Mucosa of descending colon (tissue), 3 donors: ENCODE measurements around the gene ANK3. TPM values are rescaled to one million over a fixed set of nuclear protein-coding genes. Genes with fewer than 3 reads are reported as not detected.
A peak's percentile ranks its signal among the peaks of the same experiment; 100 is the strongest.

Experiments
- ATAC-seq: fragments of 200-7000 bp; cut with Tn5 transposase; one replicate; pipeline ENCODE4 v1.9.1; 2020; ENCODE audit warnings: mild to moderate bottlenecking, moderate library complexity
- DNase-seq, 3 donors: peaks; one replicate each; pipeline ENCODE4 v3.0.0-alpha.2; 2020
- H3K36me3 ChIP-seq: fragments of 200-600 bp; one replicate; pipeline ENCODE4 v1.8.0; 2021; ENCODE audit warnings: low read depth, mild to moderate bottlenecking
- H3K4me1 ChIP-seq: fragments of 200-600 bp; one replicate; pipeline ENCODE4 v1.8.0; 2021; ENCODE audit warnings: low read depth, mild to moderate bottlenecking
- H3K4me3 ChIP-seq: fragments of 200-600 bp; one replicate; pipeline ENCODE4 v1.8.0; 2021; ENCODE audit warnings: mild to moderate bottlenecking
- H3K9me3 ChIP-seq: fragments of 200-600 bp; one replicate; pipeline ENCODE4 v1.8.0; 2021; ENCODE audit warnings: mild to moderate bottlenecking
- intact Hi-C, 2 donors: fragments of 100-400 bp; cut with DNase I in 1 of 2; cut with micrococcal nuclease in 1 of 2; formaldehyde crosslinking; loops; one replicate each; pipeline versions ENCODE4 v1.11.0 to v1.11.1; 2022; cut with DNase I, micrococcal nuclease
- total RNA-seq, 3 donors: library from RNA; stranded (reverse); fragmentation: NEBNext Ultra II Directional in 2 of 3; extraction: Animal tissue kit (Norgen Biotek cat#: 25700) in 2 of 3; gene quantifications; one replicate each; pipeline versions ENCODE4 v1.2.1 to v1.2.4, GENCODE V29; 2021 to 2023
- TF ChIP-seq, protein P1 (sequence below): fragments of 200-600 bp; IDR thresholded peaks from one replicate; pipeline ENCODE4 v1.8.0; 2022; ENCODE audit warnings: antibody characterized with exemption, mild to moderate bottlenecking
- donor health status: DM: no; HTN: no; CAD: no; lungs with moderate emphysema.
- donor health status: DM: no; HTN: no; CAD: no.
- donor health status: DM: no; HTN: yes; CAD: no.

The ANK3 gene
- total RNA-seq, 3 donors from 2014 or later, result 67.7 to 145 (median 74.0) TPM

- DNase-seq, result no peak
Observed at GRCh38 chr10:60021361-60021760, 368.3 kb downstream of the ANK3 start.

DNA sequence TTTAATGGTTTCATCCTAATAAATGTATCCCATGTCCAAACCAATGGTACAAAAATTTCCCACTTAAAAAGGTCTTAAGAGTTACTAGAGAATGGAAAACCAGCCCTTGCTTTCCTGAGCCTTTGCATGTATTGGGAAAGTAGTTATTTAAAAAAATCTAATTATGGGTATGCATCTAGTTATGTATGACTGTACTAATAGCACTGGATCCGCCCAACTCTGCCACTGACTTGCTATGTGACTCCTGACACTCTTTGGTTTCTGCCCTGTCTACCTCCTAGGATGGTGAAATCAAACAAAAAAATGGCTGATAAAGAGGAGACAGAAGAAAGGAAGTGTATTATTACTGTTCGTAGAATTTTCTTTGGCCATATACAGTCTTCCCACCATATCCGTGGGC lies 372.9 kb downstream of the ANK3 start:
- intact Hi-C loops, result no loop called here
- H3K4me1 ChIP-seq, result no peaks in the 10 kb centered on the region
- TF ChIP-seq, protein P1, sequence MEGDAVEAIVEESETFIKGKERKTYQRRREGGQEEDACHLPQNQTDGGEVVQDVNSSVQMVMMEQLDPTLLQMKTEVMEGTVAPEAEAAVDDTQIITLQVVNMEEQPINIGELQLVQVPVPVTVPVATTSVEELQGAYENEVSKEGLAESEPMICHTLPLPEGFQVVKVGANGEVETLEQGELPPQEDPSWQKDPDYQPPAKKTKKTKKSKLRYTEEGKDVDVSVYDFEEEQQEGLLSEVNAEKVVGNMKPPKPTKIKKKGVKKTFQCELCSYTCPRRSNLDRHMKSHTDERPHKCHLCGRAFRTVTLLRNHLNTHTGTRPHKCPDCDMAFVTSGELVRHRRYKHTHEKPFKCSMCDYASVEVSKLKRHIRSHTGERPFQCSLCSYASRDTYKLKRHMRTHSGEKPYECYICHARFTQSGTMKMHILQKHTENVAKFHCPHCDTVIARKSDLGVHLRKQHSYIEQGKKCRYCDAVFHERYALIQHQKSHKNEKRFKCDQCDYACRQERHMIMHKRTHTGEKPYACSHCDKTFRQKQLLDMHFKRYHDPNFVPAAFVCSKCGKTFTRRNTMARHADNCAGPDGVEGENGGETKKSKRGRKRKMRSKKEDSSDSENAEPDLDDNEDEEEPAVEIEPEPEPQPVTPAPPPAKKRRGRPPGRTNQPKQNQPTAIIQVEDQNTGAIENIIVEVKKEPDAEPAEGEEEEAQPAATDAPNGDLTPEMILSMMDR, result no peak
- ATAC-seq (no peak), DNase-seq (no peak)
- no peaks in the 10 kb centered on the region for H3K9me3 ChIP-seq
- H3K4me3 ChIP-seq, result no peak overlapping the region
- no peaks in the 10 kb centered on the region for H3K36me3 ChIP-seq

More at GRCh38 chr10:60021361-60021760, 368.3 kb downstream of the ANK3 start:
- TF ChIP-seq, protein P1, result no peak
- no peak for ATAC-seq
- H3K4me1 ChIP-seq, result no peaks in the 10 kb centered on the region
- H3K36me3 ChIP-seq, result no peaks in the 10 kb centered on the region
- H3K9me3 ChIP-seq, result no peaks in the 10 kb centered on the region
- intact Hi-C loops, result no loop called here
- H3K4me3 ChIP-seq, result no peak overlapping the region

- TF ChIP-seq, protein P1, result no peak
- Histone ChIP-seq H3K4me3 (no peak overlapping the region), H3K9me3 (no peaks in the 10 kb centered on the region), H3K36me3 (no peaks in the 10 kb centered on the region), H3K4me1 (no peaks in the 10 kb centered on the region)
- ATAC-seq (peak; percentile 8), DNase-seq (no peak)
- intact Hi-C loops, result no loop called here
Observed at GRCh38 chr10:60009710-60010383, 379.8 kb downstream of the ANK3 start.

DNA sequence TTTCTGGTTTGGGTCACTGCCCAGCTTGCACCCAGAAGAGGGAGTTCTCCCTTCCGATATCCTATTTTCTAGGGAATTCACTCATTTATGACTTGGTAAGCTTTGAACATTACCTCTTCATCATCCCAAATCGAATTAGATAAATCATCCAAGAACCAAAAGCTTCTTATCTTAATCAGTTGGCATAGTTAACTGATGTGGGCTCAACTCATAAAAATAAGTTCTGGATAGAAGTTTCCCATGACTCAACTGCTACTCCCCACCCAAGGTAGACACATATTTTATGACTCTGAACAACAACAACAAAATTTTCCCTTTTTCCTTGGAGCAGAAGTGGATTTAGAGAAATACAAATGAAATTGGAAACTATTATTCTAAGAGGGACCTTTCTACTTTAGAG lies 380.4 kb downstream of the ANK3 start:
- Histone ChIP-seq H3K4me3 (no peak overlapping the region), H3K4me1 (no peaks in the 10 kb centered on the region), H3K9me3 (no peaks in the 10 kb centered on the region), H3K36me3 (no peaks in the 10 kb centered on the region)
- ATAC-seq (no peak), DNase-seq (no peak)
- intact Hi-C loops, result no loop called here
- TF ChIP-seq, protein P1, result no peak

DNA sequence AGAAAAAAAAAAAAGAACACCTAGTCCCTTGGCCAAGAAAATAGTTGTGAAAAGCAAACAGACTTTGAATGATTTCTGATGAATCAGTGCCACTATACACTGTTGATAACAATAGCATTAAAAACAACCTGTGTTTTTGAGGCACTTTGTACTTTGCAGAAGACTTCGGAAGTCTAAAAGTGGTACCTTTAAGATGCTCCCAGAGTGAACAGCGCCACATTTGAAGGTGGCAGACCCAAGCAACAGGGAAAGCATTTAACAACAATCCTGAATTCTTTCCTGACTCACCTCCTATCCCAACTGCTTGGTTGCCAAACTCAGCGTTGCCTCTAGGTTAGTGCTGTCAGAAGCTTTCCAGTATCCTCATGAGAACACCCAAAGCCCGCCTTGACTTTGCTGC lies 380.9 kb downstream of the ANK3 start:
- no peak for ATAC-seq
- intact Hi-C loops, result no loop called here

More for the DNA sequence above, 380.9 kb downstream of the ANK3 start:
- DNase-seq, result no peak
- Histone ChIP-seq H3K36me3 (no peaks in the 10 kb centered on the region), H3K9me3 (no peaks in the 10 kb centered on the region), H3K4me3 (no peak overlapping the region), H3K4me1 (no peaks in the 10 kb centered on the region)
- TF ChIP-seq, protein P1, result no peak
